ENCODE data around the gene USP17L17.
"Not testable (repeated sequence)": the region's sequence is repeated elsewhere in the genome, so short reads cannot be mapped to it uniquely, and the experiment has no call there.

Gene USP17L17, protein sequence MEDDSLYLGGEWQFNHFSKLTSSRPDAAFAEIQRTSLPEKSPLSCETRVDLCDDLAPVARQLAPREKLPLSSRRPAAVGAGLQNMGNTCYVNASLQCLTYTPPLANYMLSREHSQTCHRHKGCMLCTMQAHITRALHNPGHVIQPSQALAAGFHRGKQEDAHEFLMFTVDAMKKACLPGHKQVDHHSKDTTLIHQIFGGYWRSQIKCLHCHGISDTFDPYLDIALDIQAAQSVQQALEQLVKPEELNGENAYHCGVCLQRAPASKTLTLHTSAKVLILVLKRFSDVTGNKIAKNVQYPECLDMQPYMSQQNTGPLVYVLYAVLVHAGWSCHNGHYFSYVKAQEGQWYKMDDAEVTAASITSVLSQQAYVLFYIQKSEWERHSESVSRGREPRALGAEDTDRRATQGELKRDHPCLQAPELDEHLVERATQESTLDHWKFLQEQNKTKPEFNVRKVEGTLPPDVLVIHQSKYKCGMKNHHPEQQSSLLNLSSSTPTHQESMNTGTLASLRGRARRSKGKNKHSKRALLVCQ

DNA sequence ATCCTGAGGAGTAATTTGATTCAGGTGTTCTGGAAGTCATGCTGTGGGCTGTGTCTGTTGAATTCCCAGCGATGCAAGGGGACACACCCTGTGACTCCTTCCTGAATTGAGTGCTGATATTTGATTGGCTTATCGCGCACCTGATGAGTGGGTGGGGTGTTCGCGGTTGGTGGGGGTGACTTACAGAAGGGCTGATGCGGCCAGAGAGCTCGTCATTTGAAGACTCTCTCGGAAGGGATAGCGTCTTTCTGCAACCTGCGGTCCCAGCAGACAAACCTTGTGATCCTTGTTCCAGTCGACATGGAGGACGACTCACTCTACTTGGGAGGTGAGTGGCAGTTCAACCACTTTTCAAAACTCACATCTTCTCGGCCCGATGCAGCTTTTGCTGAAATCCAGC is at the start of gene USP17L17:
TSS of gene USP17L17 (plus strand) at position 301 of the 400 bp plus-strand sequence. CDS start at position 301, 0 bp downstream.
- H3K9me3 ChIP-seq (ENCODE audit: low read length); H3K27me3 ChIP-seq (ENCODE audit: insufficient read depth, low read length); H2AFZ ChIP-seq (ENCODE audit: low read depth, low read length); H3K4me3 ChIP-seq (ENCODE audit: low read length); H3K36me3 ChIP-seq (ENCODE audit: insufficient read depth, low read length); H3K4me1 ChIP-seq (ENCODE audit: insufficient read depth, low read length): not testable (repeated sequence)

DNA sequence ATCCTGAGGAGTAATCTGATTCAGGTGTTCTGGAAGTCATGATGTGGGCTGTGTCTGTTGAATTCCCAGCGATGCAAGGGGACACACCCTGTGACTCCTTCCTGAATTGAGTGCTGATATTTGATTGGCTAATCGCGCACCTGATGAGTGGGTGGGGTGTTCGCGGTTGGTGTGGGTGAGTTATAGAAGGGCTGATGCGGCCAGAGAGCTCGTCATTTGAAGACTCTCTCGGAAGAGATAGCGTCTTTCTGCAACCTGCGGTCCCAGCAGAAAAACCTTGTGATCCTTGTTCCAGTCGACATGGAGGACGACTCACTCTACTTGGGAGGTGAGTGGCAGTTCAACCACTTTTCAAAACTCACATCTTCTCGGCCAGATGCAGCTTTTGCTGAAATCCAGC is 33.3 kb upstream of the USP17L17 start, which contains the start of gene USP17L10:
TSS of gene USP17L10 (plus strand) at position 301 of the 400 bp plus-strand sequence. CDS start at position 301, 0 bp downstream.
- not testable (repeated sequence) for H2AFZ ChIP-seq (ENCODE audit: low read depth, low read length)

DNA sequence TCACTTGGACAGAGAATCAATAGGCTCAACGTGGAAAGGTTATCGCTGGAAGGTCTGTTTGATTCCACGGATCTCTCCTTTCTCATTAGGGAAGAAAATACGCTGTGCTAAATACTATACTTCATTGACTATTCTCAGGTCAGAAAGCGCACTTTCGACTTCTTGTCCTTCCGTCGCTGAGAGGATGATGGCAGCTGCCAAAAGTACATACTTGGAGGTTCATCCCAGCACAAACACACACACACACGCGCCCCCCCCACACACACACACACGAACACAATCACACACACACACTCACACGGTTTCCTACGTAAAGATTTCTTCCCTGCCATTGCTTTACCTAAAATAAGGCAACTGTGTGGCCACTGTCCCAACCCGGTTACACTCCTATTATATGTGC is 29.0 kb upstream of the USP17L17 start:
- H3K4me3 ChIP-seq (ENCODE audit: low read length); H2AFZ ChIP-seq (ENCODE audit: low read depth, low read length); H3K36me3 ChIP-seq (ENCODE audit: insufficient read depth, low read length); H3K4me1 ChIP-seq (ENCODE audit: insufficient read depth, low read length); H3K9me3 ChIP-seq (ENCODE audit: low read length); H3K27me3 ChIP-seq (ENCODE audit: insufficient read depth, low read length): not testable (repeated sequence)

More for the DNA sequence above, 33.3 kb upstream of the USP17L17 start, which contains the start of gene USP17L10:
- not testable (repeated sequence) for H3K9me3 ChIP-seq (ENCODE audit: low read length); H3K4me1 ChIP-seq (ENCODE audit: insufficient read depth, low read length); H3K27me3 ChIP-seq (ENCODE audit: insufficient read depth, low read length); H3K4me3 ChIP-seq (ENCODE audit: low read length); H3K36me3 ChIP-seq (ENCODE audit: insufficient read depth, low read length)

DNA sequence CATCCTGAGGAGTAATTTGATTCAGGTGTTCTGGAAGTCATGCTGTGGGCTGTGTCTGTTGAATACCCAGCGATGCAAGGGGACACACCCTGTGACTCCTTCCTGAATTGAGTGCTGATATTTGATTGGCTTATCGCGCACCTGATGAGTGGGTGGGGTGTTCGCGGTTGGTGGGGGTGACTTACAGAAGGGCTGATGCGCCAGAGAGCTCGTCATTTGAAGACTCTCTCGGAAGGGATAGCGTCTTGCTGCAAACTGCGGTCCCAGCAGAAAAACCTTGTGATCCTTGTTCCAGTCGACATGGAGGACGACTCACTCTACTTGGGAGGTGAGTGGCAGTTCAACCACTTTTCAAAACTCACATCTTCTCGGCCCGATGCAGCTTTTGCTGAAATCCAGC is 28.6 kb upstream of the USP17L17 start, which contains the start of gene USP17L11:
TSS of gene USP17L11 (plus strand) at position 301 of the 400 bp plus-strand sequence. CDS start at position 301, 0 bp downstream.
- H3K9me3 ChIP-seq (ENCODE audit: low read length); H3K4me1 ChIP-seq (ENCODE audit: insufficient read depth, low read length); H3K4me3 ChIP-seq (ENCODE audit: low read length); H2AFZ ChIP-seq (ENCODE audit: low read depth, low read length); H3K36me3 ChIP-seq (ENCODE audit: insufficient read depth, low read length); H3K27me3 ChIP-seq (ENCODE audit: insufficient read depth, low read length): not testable (repeated sequence)

DNA sequence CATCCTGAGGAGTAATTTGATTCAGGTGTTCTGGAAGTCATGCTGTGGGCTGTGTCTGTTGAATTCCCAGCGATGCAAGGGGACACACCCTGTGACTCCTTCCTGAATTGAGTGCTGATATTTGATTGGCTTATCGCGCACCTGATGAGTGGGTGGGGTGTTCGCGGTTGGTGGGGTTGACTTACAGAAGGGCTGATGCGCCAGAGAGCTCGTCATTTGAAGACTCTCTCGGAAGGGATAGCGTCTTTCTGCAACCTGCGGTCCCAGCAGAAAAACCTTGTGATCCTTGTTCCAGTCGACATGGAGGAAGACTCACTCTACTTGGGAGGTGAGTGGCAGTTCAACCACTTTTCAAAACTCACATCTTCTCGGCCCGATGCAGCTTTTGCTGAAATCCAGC is 23.8 kb upstream of the USP17L17 start, which contains the start of gene USP17L12:
TSS of gene USP17L12 (plus strand) at position 301 of the 400 bp plus-strand sequence. CDS start at position 301, 0 bp downstream.
- H3K9me3 ChIP-seq (ENCODE audit: low read length); H3K4me3 ChIP-seq (ENCODE audit: low read length); H2AFZ ChIP-seq (ENCODE audit: low read depth, low read length); H3K36me3 ChIP-seq (ENCODE audit: insufficient read depth, low read length); H3K27me3 ChIP-seq (ENCODE audit: insufficient read depth, low read length); H3K4me1 ChIP-seq (ENCODE audit: insufficient read depth, low read length): not testable (repeated sequence)

DNA sequence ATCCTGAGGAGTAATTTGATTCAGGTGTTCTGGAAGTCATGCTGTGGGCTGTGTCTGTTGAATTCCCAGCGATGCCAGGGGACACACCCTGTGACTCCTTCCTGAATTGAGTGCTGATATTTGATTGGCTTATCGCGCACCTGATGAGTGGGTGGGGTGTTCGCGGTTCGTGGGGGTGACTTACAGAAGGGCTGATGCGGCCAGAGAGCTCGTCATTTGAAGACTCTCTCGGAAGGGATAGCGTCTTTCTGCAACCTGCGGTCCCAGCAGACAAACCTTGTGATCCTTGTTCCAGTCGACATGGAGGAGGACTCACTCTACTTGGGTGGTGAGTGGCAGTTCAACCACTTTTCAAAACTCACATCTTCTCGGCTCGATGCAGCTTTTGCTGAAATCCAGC is 19.1 kb upstream of the USP17L17 start, which contains the start of gene USP17L13:
TSS of gene USP17L13 (plus strand) at position 301 of the 400 bp plus-strand sequence. CDS start at position 301, 0 bp downstream.
- H3K9me3 ChIP-seq (ENCODE audit: low read length); H3K27me3 ChIP-seq (ENCODE audit: insufficient read depth, low read length); H2AFZ ChIP-seq (ENCODE audit: low read depth, low read length); H3K4me1 ChIP-seq (ENCODE audit: insufficient read depth, low read length); H3K36me3 ChIP-seq (ENCODE audit: insufficient read depth, low read length); H3K4me3 ChIP-seq (ENCODE audit: low read length): not testable (repeated sequence)

DNA sequence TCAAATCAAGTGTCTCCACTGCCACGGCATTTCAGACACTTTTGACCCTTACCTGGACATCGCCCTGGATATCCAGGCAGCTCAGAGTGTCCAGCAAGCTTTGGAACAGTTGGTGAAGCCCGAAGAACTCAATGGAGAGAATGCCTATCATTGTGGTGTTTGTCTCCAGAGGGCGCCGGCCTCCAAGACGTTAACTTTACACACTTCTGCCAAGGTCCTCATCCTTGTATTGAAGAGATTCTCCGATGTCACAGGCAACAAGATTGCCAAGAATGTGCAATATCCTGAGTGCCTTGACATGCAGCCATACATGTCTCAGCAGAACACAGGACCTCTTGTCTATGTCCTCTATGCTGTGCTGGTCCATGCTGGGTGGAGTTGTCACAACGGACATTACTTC is 13.4 kb upstream of the USP17L17 start:
- H3K4me1 ChIP-seq (ENCODE audit: insufficient read depth, low read length); H3K4me3 ChIP-seq (ENCODE audit: low read length); H3K36me3 ChIP-seq (ENCODE audit: insufficient read depth, low read length); H3K27me3 ChIP-seq (ENCODE audit: insufficient read depth, low read length); H2AFZ ChIP-seq (ENCODE audit: low read depth, low read length); H3K9me3 ChIP-seq (ENCODE audit: low read length): not testable (repeated sequence)

DNA sequence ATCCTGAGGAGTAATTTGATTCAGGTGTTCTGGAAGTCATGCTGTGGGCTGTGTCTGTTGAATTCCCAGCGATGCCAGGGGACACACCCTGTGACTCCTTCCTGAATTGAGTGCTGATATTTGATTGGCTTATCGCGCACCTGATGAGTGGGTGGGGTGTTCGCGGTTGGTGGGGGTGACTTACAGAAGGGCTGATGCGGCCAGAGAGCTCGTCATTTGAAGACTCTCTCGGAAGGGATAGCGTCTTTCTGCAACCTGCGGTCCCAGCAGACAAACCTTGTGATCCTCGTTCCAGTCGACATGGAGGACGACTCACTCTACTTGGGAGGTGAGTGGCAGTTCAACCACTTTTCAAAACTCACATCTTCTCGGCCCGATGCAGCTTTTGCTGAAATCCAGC is 9.6 kb upstream of the USP17L17 start, which contains the start of gene USP17L15:
TSS of gene USP17L15 (plus strand) at position 301 of the 400 bp plus-strand sequence. CDS start at position 301, 0 bp downstream.
- H3K36me3 ChIP-seq (ENCODE audit: insufficient read depth, low read length); H3K9me3 ChIP-seq (ENCODE audit: low read length); H3K4me1 ChIP-seq (ENCODE audit: insufficient read depth, low read length); H2AFZ ChIP-seq (ENCODE audit: low read depth, low read length); H3K4me3 ChIP-seq (ENCODE audit: low read length); H3K27me3 ChIP-seq (ENCODE audit: insufficient read depth, low read length): not testable (repeated sequence)

DNA sequence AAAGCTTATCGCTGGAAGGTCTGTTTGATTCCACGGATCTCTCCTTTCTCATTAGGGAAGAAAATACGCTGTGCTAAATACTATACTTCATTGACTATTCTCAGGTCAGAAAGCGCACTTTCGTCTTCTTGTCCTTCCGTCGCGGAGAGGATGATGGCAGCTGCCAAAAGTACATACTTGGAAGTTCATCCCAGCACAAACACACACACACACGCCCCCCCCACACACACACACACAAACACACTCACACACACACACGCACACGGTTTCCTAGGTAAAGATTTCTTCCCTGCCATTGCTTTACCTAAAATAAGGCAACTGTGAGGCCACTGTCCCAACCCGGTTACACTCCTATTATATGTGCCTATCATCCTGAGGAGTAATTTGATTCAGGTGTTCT is 5.2 kb upstream of the USP17L17 start:
- H3K4me1 ChIP-seq (ENCODE audit: insufficient read depth, low read length); H3K36me3 ChIP-seq (ENCODE audit: insufficient read depth, low read length); H3K9me3 ChIP-seq (ENCODE audit: low read length); H2AFZ ChIP-seq (ENCODE audit: low read depth, low read length); H3K4me3 ChIP-seq (ENCODE audit: low read length); H3K27me3 ChIP-seq (ENCODE audit: insufficient read depth, low read length): not testable (repeated sequence)

DNA sequence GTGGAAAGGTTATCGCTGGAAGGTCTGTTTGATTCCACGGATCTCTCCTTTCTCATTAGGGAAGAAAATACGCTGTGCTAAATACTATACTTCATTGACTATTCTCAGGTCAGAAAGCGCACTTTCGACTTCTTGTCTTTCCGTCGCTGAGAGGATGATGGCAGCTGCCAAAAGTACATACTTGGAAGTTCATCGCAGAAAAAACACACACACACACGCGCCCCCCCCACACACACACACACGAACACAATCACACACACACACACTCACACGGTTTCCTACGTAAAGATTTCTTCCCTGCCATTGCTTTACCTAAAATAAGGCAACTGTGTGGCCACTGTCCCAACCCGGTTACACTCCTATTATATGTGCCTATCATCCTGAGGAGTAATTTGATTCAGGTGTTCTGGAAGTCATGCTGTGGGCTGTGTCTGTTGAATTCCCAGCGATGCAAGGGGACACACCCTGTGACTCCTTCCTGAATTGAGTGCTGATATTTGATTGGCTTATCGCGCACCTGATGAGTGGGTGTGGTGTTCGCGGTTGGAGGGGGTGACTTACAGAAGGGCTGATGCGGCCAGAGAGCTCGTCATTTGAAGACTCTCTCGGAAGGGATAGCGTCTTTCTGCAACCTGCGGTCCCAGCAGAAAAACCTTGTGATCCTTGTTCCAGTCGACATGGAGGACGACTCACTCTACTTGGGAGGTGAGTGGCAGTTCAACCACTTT is 4.4 kb downstream of the USP17L17 start, which contains the start of gene USP17L18:
TSS of gene USP17L18 (plus strand) at position 678 of the 728 bp plus-strand sequence. CDS start at position 678, 0 bp downstream.
- H3K36me3 ChIP-seq (ENCODE audit: insufficient read depth, low read length); H2AFZ ChIP-seq (ENCODE audit: low read depth, low read length); H3K9me3 ChIP-seq (ENCODE audit: low read length); H3K27me3 ChIP-seq (ENCODE audit: insufficient read depth, low read length); H3K4me3 ChIP-seq (ENCODE audit: low read length); H3K4me1 ChIP-seq (ENCODE audit: insufficient read depth, low read length): not testable (repeated sequence)

DNA sequence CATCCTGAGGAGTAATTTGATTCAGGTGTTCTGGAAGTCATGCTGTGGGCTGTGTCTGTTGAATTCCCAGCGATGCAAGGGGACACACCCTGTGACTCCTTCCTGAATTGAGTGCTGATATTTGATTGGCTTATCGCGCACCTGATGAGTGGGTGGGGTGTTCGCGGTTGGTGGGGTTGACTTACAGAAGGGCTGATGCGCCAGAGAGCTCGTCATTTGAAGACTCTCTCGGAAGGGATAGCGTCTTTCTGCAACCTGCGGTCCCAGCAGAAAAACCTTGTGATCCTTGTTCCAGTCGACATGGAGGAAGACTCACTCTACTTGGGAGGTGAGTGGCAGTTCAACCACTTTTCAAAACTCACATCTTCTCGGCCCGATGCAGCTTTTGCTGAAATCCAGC is 9.4 kb downstream of the USP17L17 start, which contains the start of gene USP17L19:
TSS of gene USP17L19 (plus strand) at position 301 of the 400 bp plus-strand sequence. CDS start at position 301, 0 bp downstream.
- H3K36me3 ChIP-seq (ENCODE audit: insufficient read depth, low read length); H3K27me3 ChIP-seq (ENCODE audit: insufficient read depth, low read length); H3K4me1 ChIP-seq (ENCODE audit: insufficient read depth, low read length); H2AFZ ChIP-seq (ENCODE audit: low read depth, low read length); H3K9me3 ChIP-seq (ENCODE audit: low read length); H3K4me3 ChIP-seq (ENCODE audit: low read length): not testable (repeated sequence)

DNA sequence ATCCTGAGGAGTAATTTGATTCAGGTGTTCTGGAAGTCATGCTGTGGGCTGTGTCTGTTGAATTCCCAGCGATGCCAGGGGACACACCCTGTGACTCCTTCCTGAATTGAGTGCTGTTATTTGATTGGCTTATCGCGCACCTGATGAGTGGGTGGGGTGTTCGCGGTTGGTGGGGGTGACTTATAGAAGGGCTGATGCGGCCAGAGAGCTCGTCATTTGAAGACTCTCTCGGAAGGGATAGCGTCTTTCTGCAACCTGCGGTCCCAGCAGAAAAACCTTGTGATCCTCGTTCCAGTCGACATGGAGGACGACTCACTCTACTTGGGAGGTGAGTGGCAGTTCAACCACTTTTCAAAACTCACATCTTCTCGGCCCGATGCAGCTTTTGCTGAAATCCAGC is 14.1 kb downstream of the USP17L17 start, which contains the start of gene USP17L20:
TSS of gene USP17L20 (plus strand) at position 301 of the 400 bp plus-strand sequence. CDS start at position 301, 0 bp downstream.
- H2AFZ ChIP-seq (ENCODE audit: low read depth, low read length); H3K27me3 ChIP-seq (ENCODE audit: insufficient read depth, low read length); H3K4me3 ChIP-seq (ENCODE audit: low read length); H3K4me1 ChIP-seq (ENCODE audit: insufficient read depth, low read length); H3K9me3 ChIP-seq (ENCODE audit: low read length); H3K36me3 ChIP-seq (ENCODE audit: insufficient read depth, low read length): not testable (repeated sequence)

DNA sequence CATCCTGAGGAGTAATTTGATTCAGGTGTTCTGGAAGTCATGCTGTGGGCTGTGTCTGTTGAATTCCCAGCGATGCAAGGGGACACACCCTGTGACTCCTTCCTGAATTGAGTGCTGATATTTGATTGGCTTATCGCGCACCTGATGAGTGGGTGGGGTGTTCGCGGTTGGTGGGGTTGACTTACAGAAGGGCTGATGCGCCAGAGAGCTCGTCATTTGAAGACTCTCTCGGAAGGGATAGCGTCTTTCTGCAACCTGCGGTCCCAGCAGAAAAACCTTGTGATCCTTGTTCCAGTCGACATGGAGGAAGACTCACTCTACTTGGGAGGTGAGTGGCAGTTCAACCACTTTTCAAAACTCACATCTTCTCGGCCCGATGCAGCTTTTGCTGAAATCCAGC is 18.9 kb downstream of the USP17L17 start, which contains the start of gene USP17L21:
TSS of gene USP17L21 (plus strand) at position 301 of the 400 bp plus-strand sequence. CDS start at position 301, 0 bp downstream.
- not testable (repeated sequence) for H3K27me3 ChIP-seq (ENCODE audit: insufficient read depth, low read length); H3K4me1 ChIP-seq (ENCODE audit: insufficient read depth, low read length)

More for the DNA sequence above, 18.9 kb downstream of the USP17L17 start, which contains the start of gene USP17L21:
- H2AFZ ChIP-seq (ENCODE audit: low read depth, low read length); H3K4me3 ChIP-seq (ENCODE audit: low read length); H3K9me3 ChIP-seq (ENCODE audit: low read length); H3K36me3 ChIP-seq (ENCODE audit: insufficient read depth, low read length): not testable (repeated sequence)

Measured in neuron (in vitro differentiated cells).